ENCODE results near the gene KRT34. TPM values are rescaled to one million over a fixed set of nuclear protein-coding genes. Genes with fewer than 3 reads are reported as not detected.
"Not testable (repeated sequence)": the region's sequence is repeated elsewhere in the genome, so short reads cannot be mapped to it uniquely, and the experiment has no call there.

KRT34 gene
- total and polyA plus RNA-seq, 7 donors: not detected

DNA sequence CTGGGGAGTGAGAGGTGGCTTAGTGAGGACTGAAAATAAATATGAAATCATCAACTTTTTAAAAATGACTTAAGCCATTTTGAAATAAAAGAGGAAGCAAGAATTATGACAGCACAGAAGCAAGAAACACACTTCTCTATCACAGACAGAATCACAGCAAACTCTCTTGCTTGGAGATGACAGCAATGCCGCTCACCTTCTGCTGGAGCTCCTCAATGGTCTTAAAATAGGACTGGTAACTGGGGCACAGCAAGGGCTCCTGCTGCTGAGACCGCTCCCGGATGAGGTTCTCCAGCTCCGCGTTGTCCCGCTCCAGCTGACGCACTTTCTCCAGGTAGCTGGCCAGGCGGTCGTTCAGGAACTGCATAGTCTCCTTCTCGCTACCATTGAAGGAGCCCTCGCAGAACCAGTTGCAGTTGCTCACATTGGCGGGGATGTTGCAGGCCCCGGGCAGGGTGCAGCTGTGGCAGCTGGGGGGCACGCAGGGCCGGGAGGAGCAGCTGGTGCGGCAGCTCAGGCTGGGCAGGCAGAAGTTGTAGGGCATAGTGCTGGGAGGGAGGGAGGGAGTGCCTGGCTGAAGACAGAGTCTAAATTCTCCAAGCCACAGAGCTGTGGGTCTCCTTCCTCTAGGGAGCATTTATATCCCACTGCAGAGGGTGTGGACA lies 15.0 kb upstream of the KRT34 start, which contains the start of gene KRT31:
KRT31 (minus strand) TSS at position 613 of the 665 bp plus-strand sequence; CDS start at position 544, 69 bp downstream.
- 87 to 89% methylated on average over 16 of the region's 16 CpGs for WGBS, 2 donors
- no peak within 1 kb of the TSS for H3K4me3 ChIP-seq
- no peak within 1 kb of the TSS for H3K27ac ChIP-seq
- no peaks in the 10 kb centered on the region for H3K36me3 ChIP-seq
- peaks cover 0 to 4% (median 0%) of the 10 kb centered on the region in 3 donors for H3K27me3 ChIP-seq
- no peak for TF ChIP-seq EP300 (IDR thresholded peaks at IDR 0.05)
- TF ChIP-seq POLR2A (IDR thresholded peaks at IDR 0.05): no peak
- no peak for TF ChIP-seq POLR2AphosphoS5 (IDR thresholded peaks at IDR 0.05)
- TF ChIP-seq, protein P1, sequence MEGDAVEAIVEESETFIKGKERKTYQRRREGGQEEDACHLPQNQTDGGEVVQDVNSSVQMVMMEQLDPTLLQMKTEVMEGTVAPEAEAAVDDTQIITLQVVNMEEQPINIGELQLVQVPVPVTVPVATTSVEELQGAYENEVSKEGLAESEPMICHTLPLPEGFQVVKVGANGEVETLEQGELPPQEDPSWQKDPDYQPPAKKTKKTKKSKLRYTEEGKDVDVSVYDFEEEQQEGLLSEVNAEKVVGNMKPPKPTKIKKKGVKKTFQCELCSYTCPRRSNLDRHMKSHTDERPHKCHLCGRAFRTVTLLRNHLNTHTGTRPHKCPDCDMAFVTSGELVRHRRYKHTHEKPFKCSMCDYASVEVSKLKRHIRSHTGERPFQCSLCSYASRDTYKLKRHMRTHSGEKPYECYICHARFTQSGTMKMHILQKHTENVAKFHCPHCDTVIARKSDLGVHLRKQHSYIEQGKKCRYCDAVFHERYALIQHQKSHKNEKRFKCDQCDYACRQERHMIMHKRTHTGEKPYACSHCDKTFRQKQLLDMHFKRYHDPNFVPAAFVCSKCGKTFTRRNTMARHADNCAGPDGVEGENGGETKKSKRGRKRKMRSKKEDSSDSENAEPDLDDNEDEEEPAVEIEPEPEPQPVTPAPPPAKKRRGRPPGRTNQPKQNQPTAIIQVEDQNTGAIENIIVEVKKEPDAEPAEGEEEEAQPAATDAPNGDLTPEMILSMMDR (IDR thresholded peaks at IDR 0.05): no peak
- DNase-seq: no peak
- intact Hi-C loops (cut with DNase I): no loop called here
- H3K4me1 ChIP-seq: no peaks in the 10 kb centered on the region
- H3K9me3 ChIP-seq: no peaks in the 10 kb centered on the region

DNA sequence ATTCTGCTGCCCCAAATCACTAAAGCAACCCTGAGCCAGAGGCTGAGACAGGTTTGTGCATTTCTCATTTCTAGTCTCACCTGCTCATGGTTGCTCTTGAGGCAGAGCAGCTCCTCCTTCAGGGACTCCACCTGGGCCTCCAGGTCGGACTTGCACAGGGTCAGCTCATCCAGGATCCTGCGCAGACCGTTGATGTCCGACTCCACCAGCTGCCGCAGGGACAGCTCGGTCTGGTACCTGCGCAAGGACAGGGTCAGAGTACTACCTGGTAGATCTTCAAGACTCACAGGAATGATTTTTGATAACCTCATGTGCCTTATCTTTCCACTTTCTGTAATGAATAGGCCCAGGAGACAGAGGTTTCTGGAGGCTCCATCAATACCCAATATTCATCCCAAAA lies 14.2 kb upstream of the KRT34 start:
- no peak overlapping the region for H3K4me3 ChIP-seq
- WGBS, 2 donors: 88 to 94% methylated on average over 7 of the region's 7 CpGs
- H3K27ac ChIP-seq: no peak overlapping the region
- no peaks in the 10 kb centered on the region for H3K36me3 ChIP-seq
- no peak for TF ChIP-seq POLR2AphosphoS5 (IDR thresholded peaks at IDR 0.05)
- no peak for TF ChIP-seq POLR2A (IDR thresholded peaks at IDR 0.05)
- intact Hi-C loops (cut with DNase I): no loop called here
- H3K4me1 ChIP-seq: no peaks in the 10 kb centered on the region
- H3K27me3 ChIP-seq: peaks cover 0 to 4% (median 0%) of the 10 kb centered on the region in 3 donors
- DNase-seq: no peak
- H3K9me3 ChIP-seq: no peaks in the 10 kb centered on the region

DNA sequence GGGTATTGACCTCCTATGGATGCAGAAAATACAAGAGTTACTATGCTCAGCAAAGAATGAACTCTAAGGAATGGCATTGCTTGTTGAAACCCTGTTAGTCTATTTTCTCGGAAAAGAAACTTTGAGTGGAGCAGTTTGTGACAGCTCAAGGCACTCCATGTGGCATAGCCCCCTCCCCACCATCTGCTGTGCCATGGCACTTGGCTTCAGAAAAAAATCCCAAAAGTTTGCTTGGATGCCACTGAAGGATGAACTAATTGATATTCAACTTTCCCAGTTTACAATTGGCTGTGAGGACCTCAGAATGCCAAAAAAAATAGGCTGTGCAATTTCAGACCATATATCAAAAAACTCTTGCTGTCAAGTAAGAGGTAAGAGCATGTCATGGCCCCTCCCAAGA lies 13.5 kb upstream of the KRT34 start:
- Histone ChIP-seq H3K27ac (no peak overlapping the region), H3K36me3 (no peaks in the 10 kb centered on the region), H3K27me3 (peaks cover 0 to 4% (median 0%) of the 10 kb centered on the region in 3 donors), H3K4me1 (no peaks in the 10 kb centered on the region), H3K9me3 (no peaks in the 10 kb centered on the region), H3K4me3 (no peak overlapping the region)
- WGBS, 2 donors: 88 to 92% methylated on average over 1 of the region's 1 CpG
- DNase-seq: no peak
- intact Hi-C loops (cut with DNase I): no loop called here
- TF ChIP-seq EP300 (IDR thresholded peaks at IDR 0.05): no peak
- TF ChIP-seq POLR2AphosphoS5 (IDR thresholded peaks at IDR 0.05): no peak
- no peak for TF ChIP-seq POLR2A (IDR thresholded peaks at IDR 0.05)
- TF ChIP-seq, protein P1 (IDR thresholded peaks at IDR 0.05): no peak

DNA sequence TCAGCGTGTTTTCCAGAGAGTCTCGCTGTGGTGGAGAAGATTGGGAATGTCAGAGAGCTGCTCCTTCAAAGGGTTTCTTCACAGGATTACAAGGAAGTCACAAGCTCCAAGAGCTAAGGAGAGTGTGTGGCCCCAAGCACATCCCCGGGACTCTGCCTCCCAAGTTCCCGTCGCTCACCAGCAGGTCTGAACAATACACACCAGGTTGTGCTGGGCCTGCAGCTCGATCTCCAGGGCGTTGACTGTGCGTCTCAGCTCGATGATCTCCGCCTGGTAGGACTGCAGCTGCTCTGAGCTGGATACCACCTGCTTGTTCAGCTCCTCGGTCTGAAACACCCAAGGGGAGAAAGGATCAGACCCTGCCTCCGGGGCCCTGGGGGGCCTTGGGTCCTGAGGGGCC lies 12.9 kb upstream of the KRT34 start:
- H3K4me1 ChIP-seq; H3K4me3 ChIP-seq; H3K9me3 ChIP-seq; intact Hi-C loops (cut with DNase I); DNase-seq; H3K27ac ChIP-seq; H3K27me3 ChIP-seq; H3K36me3 ChIP-seq: not testable (repeated sequence)
- 87 to 88% methylated on average over 12 of the region's 12 CpGs for WGBS, 2 donors

DNA sequence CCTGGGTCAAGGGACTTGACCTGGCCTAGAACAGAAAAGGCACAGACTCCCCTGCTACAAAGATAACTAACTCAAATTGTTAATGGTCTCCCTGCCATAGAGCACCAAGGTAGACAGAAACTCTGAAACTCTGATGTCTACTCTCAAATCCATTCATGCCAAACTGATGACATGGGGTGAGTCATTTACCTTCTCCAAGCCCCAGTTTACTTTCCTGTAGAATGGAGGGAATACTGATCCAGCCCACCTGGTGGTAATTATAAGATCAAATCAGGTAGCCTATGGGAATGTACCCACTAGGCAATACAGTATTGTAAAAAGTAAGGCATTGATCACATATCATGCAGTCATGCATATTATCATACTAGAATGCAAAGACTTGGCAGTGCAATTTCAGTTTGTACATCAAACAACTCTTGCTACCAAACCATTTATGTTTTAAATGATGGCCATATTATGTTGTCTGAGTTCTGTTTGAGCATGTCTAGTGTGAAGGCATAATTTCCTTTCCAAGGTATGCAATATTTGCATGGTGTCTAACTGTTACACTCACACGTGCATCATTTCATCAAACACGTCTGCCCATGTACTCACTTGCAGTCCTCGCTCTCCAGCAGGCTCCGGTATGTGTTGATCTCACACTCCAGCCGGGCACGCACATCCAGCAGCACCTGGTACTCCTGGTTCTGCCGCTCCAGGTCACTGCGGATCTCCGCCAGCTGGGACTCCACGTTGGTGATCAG lies 12.3 kb upstream of the KRT34 start:
- no peaks in the 10 kb centered on the region for H3K4me1 ChIP-seq
- WGBS, 2 donors: 88 to 91% methylated on average over 10 of the region's 10 CpGs
- no peak for DNase-seq
- no peak overlapping the region for H3K4me3 ChIP-seq
- intact Hi-C loops (cut with DNase I): no loop called here
- H3K27me3 ChIP-seq: peaks cover 0 to 4% (median 0%) of the 10 kb centered on the region in 3 donors
- no peaks in the 10 kb centered on the region for H3K36me3 ChIP-seq
- no peaks in the 10 kb centered on the region for H3K9me3 ChIP-seq
- H3K27ac ChIP-seq: no peak overlapping the region
- no peak for TF ChIP-seq POLR2A (IDR thresholded peaks at IDR 0.05)
- no peak for TF ChIP-seq EP300 (IDR thresholded peaks at IDR 0.05)
- no peak for TF ChIP-seq POLR2AphosphoS5 (IDR thresholded peaks at IDR 0.05)
- TF ChIP-seq, protein P1 (IDR thresholded peaks at IDR 0.05): no peak
